Sigmoid colon (tissue), 3 donors: Measurements from ENCODE around the gene RXRG.

Experiments
- CTCF ChIP-seq, 4 experiments: fragments of 450-650 bp in 3 of 4; fragments of 200-600 bp in 1 of 4; IDR thresholded peaks; one replicate each; pipeline ENCODE4 v1.5.1; 2016 to 2019; ENCODE audit warnings: antibody characterized with exemption in 4 of 4, mild to moderate bottlenecking in 3 of 4, moderate library complexity in 2 of 4
- POLR2A ChIP-seq, 2 donors: fragments of 450-650 bp; IDR thresholded peaks; one replicate each; pipeline ENCODE4 v1.6.1; 2016; ENCODE audit warnings: antibody characterized with exemption in 2 of 2, mild to moderate bottlenecking in 2 of 2, moderate library complexity in 2 of 2

GRCh38 chr1:165408518-165408917, 36.4 kb downstream of the RXRG start:
- TF ChIP-seq CTCF (IDR thresholded peaks at IDR 0.05) (no peak), POLR2A (IDR thresholded peaks at IDR 0.05) (no peak)
